Left ventricle myocardium inferior (tissue), 1 donor: Measurements from ENCODE around the gene ENDOV. TPM values are rescaled to one million over a fixed set of nuclear protein-coding genes. Genes with fewer than 3 reads are reported as not detected.

ENCODE experiments used
- DNase-seq: peaks from one replicate; pipeline ENCODE4 v3.0.0-alpha.2; 2020
- H3K27ac ChIP-seq: fragments of 200-600 bp; replicated peaks from 2 replicates; pipeline ENCODE4 v1.8.0; 2021
- H3K27me3 ChIP-seq: fragments of 200-600 bp; 2 replicates; pipeline ENCODE4 v1.8.0; 2021; ENCODE audit warnings: low read depth
- H3K36me3 ChIP-seq: fragments of 200-600 bp; 2 replicates; pipeline ENCODE4 v1.8.0; 2021
- H3K4me1 ChIP-seq: fragments of 200-600 bp; 2 replicates; pipeline ENCODE4 v1.8.0; 2021
- H3K4me3 ChIP-seq: fragments of 200-600 bp; 2 replicates; pipeline ENCODE4 v1.8.0; 2021; ENCODE audit warnings: mild to moderate bottlenecking, moderate library complexity
- H3K9me3 ChIP-seq: fragments of 200-600 bp; replicated peaks from 2 replicates; pipeline ENCODE4 v1.8.0; 2021
- intact Hi-C: fragments of 100-400 bp; cut with micrococcal nuclease; formaldehyde crosslinking; loops from one replicate; pipeline ENCODE4 v1.11.0; 2022
- total RNA-seq: library from RNA; stranded (reverse); fragmentation: NEBNext Ultra II Directional; extraction: Animal tissue kit (Norgen Biotek cat#: 25700); gene quantifications from one replicate; pipeline ENCODE4 v1.2.1, GENCODE V29; 2021
- TF ChIP-seq, protein P1 (sequence below): fragments of 200-600 bp; IDR thresholded peaks from 2 replicates; pipeline ENCODE4 v1.8.0; 2021; ENCODE audit warnings: antibody characterized with exemption, mild to moderate bottlenecking, borderline replicate concordance
- donor health status: DM: no; HTN: yes; CAD: no; lungs with severe emphysema.

The ENDOV gene
- total RNA-seq, 1 donor from 2014 or later = 11.3 TPM

DNA sequence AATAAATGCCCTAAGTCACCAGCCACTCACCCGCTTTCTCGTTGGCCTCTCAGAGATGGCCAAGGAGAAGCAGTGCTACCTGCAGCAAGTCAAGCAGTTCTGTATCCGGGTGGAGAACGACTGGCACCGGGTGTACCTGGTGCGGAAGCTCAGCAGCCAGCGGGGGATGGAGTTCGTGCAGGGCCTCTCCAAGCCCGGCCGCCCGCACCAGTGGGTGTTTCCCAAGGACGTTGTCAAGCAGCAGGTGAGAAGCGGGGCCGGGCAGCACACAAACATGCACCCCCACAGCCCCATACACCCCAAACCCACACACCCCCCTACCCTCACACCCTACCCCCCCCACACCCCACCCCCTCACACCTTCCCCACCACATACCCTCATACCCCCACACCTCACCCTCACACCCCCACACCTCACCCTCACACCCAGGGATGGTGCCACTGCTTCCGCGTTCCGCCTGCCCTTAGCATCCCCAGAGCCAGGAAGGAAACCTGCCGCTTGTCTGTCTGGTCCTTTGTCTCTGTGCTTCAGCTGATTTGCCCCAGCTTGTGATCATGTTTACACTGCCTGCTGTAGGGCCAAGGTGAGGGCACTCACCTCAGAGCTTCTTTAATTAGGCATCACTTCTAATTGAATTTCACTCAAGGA, 41.9 kb upstream of the ENDOV start:
- intact Hi-C loops = no loop called here

DNA sequence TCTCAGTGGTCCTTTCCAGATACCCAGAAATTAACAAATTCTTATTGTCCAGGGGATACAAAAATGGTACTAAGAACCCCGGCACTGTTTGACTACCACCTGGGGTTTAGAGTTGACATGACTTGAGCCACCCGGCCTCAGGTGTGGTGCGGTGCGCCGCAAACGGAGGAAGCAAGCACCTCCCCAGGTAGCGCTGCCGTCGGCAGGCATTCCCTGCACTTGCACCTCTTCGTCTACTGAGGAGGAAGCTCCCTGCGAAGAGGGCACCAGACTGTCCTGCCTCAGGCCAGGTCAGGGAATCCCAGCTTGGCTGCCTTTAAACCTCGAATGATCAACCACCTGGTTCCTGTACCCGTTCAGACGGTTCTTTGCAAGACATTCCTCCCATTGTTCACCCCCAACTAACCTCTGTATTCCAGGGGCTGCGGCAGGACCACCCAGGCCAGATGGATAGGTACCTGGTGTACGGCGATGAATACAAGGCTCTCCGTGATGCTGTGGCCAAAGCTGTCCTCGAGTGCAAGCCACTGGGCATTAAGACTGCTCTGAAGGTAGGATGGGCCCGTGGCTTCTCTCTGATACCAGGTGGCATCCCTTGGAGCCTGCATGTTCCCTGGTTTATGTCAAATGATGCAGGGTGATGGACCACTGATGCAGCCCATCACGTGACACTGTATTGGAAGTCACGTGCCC, 40.8 kb upstream of the ENDOV start:
- Histone ChIP-seq H3K36me3 (peaks cover 98% of the 10 kb centered on the region), H3K4me1 (no peaks in the 10 kb centered on the region), H3K4me3 (no peak overlapping the region), H3K9me3 (no peaks in the 10 kb centered on the region), H3K27ac (no peak overlapping the region), H3K27me3 (no peaks in the 10 kb centered on the region)
- intact Hi-C loops = no loop called here
- TF ChIP-seq, protein P1, sequence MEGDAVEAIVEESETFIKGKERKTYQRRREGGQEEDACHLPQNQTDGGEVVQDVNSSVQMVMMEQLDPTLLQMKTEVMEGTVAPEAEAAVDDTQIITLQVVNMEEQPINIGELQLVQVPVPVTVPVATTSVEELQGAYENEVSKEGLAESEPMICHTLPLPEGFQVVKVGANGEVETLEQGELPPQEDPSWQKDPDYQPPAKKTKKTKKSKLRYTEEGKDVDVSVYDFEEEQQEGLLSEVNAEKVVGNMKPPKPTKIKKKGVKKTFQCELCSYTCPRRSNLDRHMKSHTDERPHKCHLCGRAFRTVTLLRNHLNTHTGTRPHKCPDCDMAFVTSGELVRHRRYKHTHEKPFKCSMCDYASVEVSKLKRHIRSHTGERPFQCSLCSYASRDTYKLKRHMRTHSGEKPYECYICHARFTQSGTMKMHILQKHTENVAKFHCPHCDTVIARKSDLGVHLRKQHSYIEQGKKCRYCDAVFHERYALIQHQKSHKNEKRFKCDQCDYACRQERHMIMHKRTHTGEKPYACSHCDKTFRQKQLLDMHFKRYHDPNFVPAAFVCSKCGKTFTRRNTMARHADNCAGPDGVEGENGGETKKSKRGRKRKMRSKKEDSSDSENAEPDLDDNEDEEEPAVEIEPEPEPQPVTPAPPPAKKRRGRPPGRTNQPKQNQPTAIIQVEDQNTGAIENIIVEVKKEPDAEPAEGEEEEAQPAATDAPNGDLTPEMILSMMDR = no peak
- no peak for DNase-seq

More for the DNA sequence above, 41.9 kb upstream of the ENDOV start:
- H3K4me1 ChIP-seq = no peaks in the 10 kb centered on the region
- DNase-seq = no peak
- H3K9me3 ChIP-seq = no peaks in the 10 kb centered on the region
- no peak overlapping the region for H3K4me3 ChIP-seq
- peaks cover 98% of the 10 kb centered on the region for H3K36me3 ChIP-seq
- TF ChIP-seq, protein P1 = no peak
- no peaks in the 10 kb centered on the region for H3K27me3 ChIP-seq
- no peak overlapping the region for H3K27ac ChIP-seq

DNA sequence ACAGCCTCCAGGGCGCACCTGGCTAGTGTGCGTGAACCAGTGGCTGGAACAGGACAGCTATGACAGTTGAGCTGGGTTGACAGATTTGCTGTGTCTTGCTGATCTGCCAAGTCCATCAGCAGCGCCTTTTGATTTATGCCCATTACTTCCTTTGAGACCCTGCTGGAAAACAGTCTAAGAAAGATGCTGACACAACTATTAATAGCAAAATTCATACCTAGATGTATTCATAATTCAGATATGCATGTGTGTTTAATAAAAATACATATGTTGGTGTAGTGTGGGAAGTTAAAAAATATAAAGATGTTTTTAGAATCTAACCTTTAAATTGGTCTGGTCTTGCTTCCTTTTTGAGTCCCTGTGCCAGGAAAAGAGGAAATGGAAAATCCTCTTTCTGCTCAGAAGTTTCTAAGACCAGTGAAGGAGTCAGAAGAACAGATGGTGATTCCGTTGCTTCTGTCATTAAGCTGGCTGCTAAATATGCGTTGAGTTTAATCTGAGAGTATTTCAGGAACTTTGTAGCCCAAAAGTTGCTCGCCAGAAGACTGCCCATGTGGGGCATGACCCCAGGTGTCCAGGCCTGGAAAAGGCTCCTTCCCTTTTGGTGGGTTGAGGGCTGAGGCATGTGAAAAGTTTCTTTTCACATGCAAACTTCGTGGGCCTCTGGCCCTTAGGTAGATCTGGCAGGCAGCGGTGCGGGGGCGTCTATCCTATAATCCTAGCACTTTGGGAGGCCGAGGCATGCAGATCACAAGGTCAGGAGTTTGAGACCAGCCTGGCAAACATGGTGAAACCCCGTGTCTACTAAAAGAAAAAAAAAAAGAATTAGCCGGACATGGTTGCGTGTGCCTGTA, 40.0 kb upstream of the ENDOV start:
- no peak for DNase-seq
- peaks cover 98% of the 10 kb centered on the region for H3K36me3 ChIP-seq
- intact Hi-C loops = no loop called here
- no peak overlapping the region for H3K4me3 ChIP-seq
- H3K27ac ChIP-seq = no peak overlapping the region
- no peaks in the 10 kb centered on the region for H3K9me3 ChIP-seq
- TF ChIP-seq, protein P1 = no peak
- H3K4me1 ChIP-seq = no peaks in the 10 kb centered on the region
- H3K27me3 ChIP-seq = no peaks in the 10 kb centered on the region

DNA sequence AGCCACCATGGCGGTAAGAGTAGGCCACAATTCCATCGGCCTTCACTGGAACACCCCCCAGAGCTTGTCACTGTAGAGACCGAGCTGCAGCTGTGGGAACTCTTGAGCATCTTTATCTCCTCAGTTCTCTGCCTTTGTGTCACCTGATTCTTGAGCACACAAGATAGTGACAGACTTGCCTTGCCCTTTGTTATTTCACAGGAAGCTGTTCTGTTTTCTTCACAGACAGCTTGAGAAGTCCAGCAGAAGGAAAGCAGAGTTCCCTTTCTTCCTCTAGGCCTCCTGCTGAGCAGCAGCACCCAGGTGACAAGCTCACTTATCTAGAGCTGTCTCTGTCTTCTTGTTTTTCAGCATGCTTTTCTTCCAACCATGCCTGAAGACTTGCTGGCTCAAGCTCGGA, 38.4 kb upstream of the ENDOV start:
- TF ChIP-seq, protein P1 = no peak
- H3K9me3 ChIP-seq = no peaks in the 10 kb centered on the region
- no peak overlapping the region for H3K27ac ChIP-seq
- no peaks in the 10 kb centered on the region for H3K4me1 ChIP-seq
- peaks cover 98% of the 10 kb centered on the region for H3K36me3 ChIP-seq
- H3K4me3 ChIP-seq = no peak overlapping the region
- H3K27me3 ChIP-seq = no peaks in the 10 kb centered on the region
- no peak for DNase-seq
- intact Hi-C loops = no loop called here

DNA sequence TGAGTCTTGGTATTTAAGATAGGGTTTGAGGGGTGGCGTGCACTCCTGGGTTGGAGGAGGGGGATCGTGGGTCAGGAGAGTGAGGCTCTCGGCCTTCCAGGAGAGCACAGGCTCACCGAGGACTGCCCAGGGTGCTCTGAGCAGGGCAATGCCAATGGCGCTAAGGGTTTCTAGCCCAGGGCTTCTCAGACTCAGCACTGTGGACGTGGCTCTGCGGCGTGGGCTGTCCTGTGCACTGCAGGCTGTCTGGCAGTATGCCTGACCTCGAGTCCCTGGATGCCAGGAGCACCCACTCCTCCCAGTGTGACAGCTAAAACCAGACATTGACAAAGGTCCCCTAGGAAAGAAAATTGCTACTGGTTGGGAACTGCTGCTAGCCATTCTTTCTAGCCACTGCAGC, 37.2 kb upstream of the ENDOV start:
- no peak overlapping the region for H3K4me3 ChIP-seq
- TF ChIP-seq, protein P1 = no peak
- intact Hi-C loops = no loop called here
- H3K36me3 ChIP-seq = peaks cover 98% of the 10 kb centered on the region
- no peak for DNase-seq
- H3K4me1 ChIP-seq = no peaks in the 10 kb centered on the region
- no peaks in the 10 kb centered on the region for H3K9me3 ChIP-seq
- no peaks in the 10 kb centered on the region for H3K27me3 ChIP-seq
- H3K27ac ChIP-seq = no peak overlapping the region
